ENCODE data around the gene PTGR2. TPM values are rescaled to one million over a fixed set of nuclear protein-coding genes. Genes with fewer than 3 reads are reported as not detected.

PTGR2 gene
- total RNA-seq, 4 donors from 2014 or later, result 16.3 to 43.3 (median 27.3) TPM

DNA sequence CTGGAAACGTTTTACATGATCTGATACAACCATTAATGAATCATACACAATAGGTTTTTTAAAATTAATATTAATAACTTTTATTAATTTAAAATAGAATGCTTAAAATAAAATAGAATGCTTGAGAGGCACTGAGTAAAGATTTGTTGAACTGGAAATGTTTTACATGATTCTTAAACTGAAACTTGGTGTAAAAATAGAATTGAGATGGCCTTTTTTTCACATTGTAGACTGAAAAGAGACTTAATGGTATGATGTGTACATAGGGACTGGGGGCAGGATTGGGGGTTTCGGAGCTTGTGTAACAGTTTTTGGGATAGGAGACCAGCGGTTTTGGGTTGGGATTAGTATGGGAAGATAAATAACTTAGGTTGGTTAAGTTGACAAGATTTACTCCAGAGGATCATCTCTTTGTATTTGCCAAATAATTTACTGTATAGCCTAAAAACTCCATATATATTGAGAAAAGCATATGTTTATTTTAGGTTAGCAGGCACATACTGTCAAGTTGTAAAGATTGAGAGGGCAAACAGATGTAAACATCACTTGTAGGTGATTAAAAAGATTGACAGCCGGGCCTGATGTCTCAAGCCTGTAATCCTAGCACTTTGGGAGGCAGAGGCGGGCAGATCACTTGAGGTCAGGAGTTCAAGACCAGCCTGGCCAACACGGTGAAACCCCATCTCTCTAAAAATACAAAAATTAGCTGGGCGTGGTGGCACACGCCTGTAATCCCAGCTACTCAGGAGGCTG is 33.0 kb downstream of the PTGR2 start:
- H3K36me3 ChIP-seq, result no peaks in the 10 kb centered on the region
- 83 to 86% methylated on average over 8 of the region's 8 CpGs for WGBS, 2 donors
- no peak overlapping the region for H3K27ac ChIP-seq
- no peak for TF ChIP-seq POLR2A (IDR thresholded peaks at IDR 0.05)
- TF ChIP-seq, protein P1, sequence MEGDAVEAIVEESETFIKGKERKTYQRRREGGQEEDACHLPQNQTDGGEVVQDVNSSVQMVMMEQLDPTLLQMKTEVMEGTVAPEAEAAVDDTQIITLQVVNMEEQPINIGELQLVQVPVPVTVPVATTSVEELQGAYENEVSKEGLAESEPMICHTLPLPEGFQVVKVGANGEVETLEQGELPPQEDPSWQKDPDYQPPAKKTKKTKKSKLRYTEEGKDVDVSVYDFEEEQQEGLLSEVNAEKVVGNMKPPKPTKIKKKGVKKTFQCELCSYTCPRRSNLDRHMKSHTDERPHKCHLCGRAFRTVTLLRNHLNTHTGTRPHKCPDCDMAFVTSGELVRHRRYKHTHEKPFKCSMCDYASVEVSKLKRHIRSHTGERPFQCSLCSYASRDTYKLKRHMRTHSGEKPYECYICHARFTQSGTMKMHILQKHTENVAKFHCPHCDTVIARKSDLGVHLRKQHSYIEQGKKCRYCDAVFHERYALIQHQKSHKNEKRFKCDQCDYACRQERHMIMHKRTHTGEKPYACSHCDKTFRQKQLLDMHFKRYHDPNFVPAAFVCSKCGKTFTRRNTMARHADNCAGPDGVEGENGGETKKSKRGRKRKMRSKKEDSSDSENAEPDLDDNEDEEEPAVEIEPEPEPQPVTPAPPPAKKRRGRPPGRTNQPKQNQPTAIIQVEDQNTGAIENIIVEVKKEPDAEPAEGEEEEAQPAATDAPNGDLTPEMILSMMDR (IDR thresholded peaks at IDR 0.05), result no peak
- H3K9me3 ChIP-seq, result no peaks in the 10 kb centered on the region
- no peak for DNase-seq
- peaks cover 6 to 16% of the 10 kb centered on the region in 2 donors for H3K4me1 ChIP-seq
- no peak overlapping the region for H3K4me3 ChIP-seq (replicated peaks in 1 of 3)
- intact Hi-C loops (cut with DNase I), result no loop called here
- no peaks in the 10 kb centered on the region for H3K27me3 ChIP-seq

DNA sequence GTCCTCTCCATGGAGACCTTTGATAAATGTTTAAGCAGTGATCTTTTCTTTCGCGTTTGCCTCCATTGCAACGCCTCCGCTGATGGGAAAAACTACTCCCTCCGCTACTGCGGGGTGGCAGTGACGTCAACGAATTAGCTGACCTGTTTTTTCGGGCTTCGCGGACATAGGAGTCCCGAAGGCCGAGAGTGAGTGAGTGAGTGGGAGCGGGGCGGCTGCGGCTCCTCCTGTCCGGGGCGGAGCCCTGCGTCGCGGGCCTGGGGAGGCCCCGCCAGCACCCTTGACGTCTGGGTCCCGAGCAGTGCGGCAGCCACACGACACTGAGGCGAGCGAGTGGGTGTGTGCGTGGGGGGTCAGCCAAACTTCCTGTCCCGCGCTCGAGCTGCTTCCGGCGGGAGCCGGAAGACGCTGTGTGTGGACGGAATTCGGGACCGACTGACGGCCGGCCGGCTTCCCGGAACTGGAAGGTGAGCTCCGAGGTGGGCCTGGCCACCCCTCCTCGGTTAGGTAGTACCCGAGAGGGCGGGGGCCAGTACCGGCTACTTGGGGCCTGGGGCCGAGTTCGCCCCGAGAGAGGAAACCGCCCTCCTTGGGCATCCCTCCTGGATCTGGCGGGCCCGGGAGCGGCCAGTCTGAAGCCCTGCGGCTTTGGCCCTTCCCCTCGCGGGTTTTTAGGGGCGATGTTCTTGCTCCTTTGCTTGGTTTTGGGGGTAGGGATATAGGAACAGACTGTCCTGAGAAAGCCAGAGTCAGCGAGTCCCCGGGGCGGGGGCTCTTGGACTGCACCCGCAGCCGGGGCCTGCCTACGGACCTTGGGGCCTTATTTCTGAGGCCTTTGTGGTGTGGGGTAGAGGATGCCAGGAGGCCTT is 35.1 kb downstream of the PTGR2 start, which contains the start of gene ZNF410:
TSS of gene ZNF410 (plus strand) at position 411 of the 869 bp plus-strand sequence. CDS start 5,317 bp downstream, outside the sequence.
- Histone ChIP-seq H3K4me3 (replicated peaks in 1 of 3) (peak within 1 kb of the TSS; percentile 66 to 98 (median 87)), H3K27me3 (no peaks in the 10 kb centered on the region), H3K4me1 (peaks cover 6 to 16% of the 10 kb centered on the region in 2 donors), H3K36me3 (no peaks in the 10 kb centered on the region), H3K27ac (peak within 1 kb of the TSS; percentile 88 to 98 (median 92)), H3K9me3 (no peaks in the 10 kb centered on the region)
- 0 to 1% methylated on average over 37 to 45 of the region's 65 CpGs for WGBS, 2 donors
- peak; percentile 96 for DNase-seq
- TF ChIP-seq POLR2A (IDR thresholded peaks at IDR 0.05), result peak in 1 of 2 donors; percentile 86
- TF ChIP-seq, protein P1 (IDR thresholded peaks at IDR 0.05), result no peak
- intact Hi-C loops (cut with DNase I), result no loop called here

DNA sequence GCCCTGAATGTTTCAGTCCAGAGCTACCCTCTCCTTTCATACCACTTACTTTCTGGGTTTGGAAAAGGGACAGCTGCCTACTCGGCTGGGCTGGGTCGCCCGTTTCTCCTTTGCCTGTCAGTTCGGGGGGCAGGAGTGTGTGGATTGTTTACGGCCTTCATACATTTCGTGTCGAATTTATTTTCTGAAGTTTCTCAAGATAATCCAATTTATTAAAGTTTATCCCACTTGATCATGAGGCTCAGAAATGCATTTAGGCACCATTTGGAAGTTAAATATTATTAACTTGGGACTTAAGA is 35.6 kb downstream of the PTGR2 start:
- H3K4me1 ChIP-seq, result peaks cover 6 to 16% of the 10 kb centered on the region in 2 donors
- TF ChIP-seq POLR2A (IDR thresholded peaks at IDR 0.05), result no peak
- TF ChIP-seq, protein P1 (IDR thresholded peaks at IDR 0.05), result no peak
- H3K36me3 ChIP-seq, result no peaks in the 10 kb centered on the region
- no peaks in the 10 kb centered on the region for H3K27me3 ChIP-seq
- H3K4me3 ChIP-seq (replicated peaks in 1 of 3), result peak overlapping the region; percentile 66 to 98 (median 87)
- no peak for DNase-seq
- 1 to 3% methylated on average over 7 of the region's 7 CpGs for WGBS, 2 donors
- H3K9me3 ChIP-seq, result no peaks in the 10 kb centered on the region
- H3K27ac ChIP-seq, result peak overlapping the region; percentile 88 to 98 (median 92)
- intact Hi-C loops (cut with DNase I), result no loop called here

DNA sequence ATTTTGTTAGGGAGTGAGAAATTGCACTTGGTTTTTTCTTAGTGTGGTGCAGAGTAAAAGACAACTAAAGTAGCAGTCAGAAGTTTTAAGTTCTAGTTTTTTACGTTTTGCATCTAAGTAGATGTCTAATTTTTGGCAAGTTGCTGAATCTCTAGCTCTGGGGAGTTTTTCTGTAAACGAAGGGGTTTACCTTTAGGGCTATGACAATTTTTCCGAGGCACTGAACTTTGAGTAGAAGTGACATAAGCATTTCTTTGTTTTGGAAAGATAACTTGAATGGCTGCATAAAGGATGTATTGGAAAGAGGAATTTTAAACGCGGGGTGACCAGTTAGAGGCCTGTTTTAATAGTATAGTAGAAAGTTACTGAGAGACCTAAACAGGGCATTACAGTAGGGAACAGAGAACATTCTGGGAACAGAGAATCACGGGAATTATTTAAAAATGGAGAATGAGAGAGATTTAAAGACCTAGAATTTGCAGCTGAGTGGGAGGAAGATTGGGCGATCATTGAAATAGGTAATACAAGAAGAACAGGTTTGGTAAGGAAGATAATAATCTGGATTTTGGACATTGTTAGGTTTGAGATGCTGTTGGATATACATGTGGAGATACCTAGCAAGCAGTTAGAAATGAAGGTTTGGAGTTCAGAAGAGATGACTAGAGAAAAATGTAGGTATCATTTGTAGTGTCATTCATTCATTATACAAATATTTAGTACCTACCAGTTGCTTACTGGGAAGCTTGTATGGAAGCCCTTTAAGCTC is 36.2 kb downstream of the PTGR2 start:
- Histone ChIP-seq H3K4me3 (replicated peaks in 1 of 3) (peak overlapping the region in 1 of 3 donors; percentile 66), H3K9me3 (no peaks in the 10 kb centered on the region), H3K4me1 (peaks cover 6 to 16% of the 10 kb centered on the region in 2 donors), H3K27me3 (no peaks in the 10 kb centered on the region), H3K36me3 (no peaks in the 10 kb centered on the region), H3K27ac (no peak overlapping the region)
- DNase-seq, result no peak
- intact Hi-C loops (cut with DNase I), result no loop called here
- TF ChIP-seq, protein P1 (IDR thresholded peaks at IDR 0.05), result no peak
- no peak for TF ChIP-seq POLR2A (IDR thresholded peaks at IDR 0.05)
- WGBS, 2 donors, result 30 to 34% methylated on average over 7 of the region's 7 CpGs

Data from thyroid gland (tissue), 4 donors.